ENCODE results near the gene PIGU. TPM values are rescaled to one million over a fixed set of nuclear protein-coding genes. Genes with fewer than 3 reads are reported as not detected.

Gene PIGU
- total and polyA plus RNA-seq, 2 donors (not counting 1 experiment from before 2014, with no cell fraction given), result 12.0 to 19.3 TPM

- no peak overlapping the region for H3K9ac ChIP-seq (ENCODE audit: low read length)
- no peak overlapping the region for H3K4me2 ChIP-seq (replicated peaks; ENCODE audit: low read depth, low read length, poor library complexity, severe bottlenecking)
- no peaks in the 10 kb centered on the region for H3K27me3 ChIP-seq (replicated peaks in 1 of 4; ENCODE audit: control extremely low read depth in 1 of 4, control insufficient read depth in 3 of 4, insufficient read depth in 4 of 4, low read length in 3 of 4)
- Mint-ChIP-seq H3K9me3 (ENCODE audit: insufficient read depth) (no peaks in the 10 kb centered on the region), H3K4me3 (no peak overlapping the region), H3K4me1 (peaks cover 2% of the 10 kb centered on the region), H3K27me3 (no peaks in the 10 kb centered on the region), H3K27ac (no peak overlapping the region)
- peaks cover 4 to 82% of the 10 kb centered on the region in 2 experiments for H3K36me3 ChIP-seq (replicated peaks in 1 of 2; ENCODE audit: control extremely low read depth in 1 of 2, control insufficient read depth in 1 of 2, extremely low read depth in 1 of 2, insufficient read depth in 2 of 2, low read length in 1 of 2)
- POLR2A ChIA-PET, result no interaction called here
- TF ChIP-seq EZH2 (IDR thresholded peaks at IDR 0.05; ENCODE audit: borderline replicate concordance, insufficient read depth, low read depth, low read length, poor library complexity, severe bottlenecking) (no peak), CTCF (IDR thresholded peaks at IDR 0.05) (no peak)
- ATAC-seq (ENCODE audit: low read depth) (no peak), DNase-seq (no peak)
- WGBS (ENCODE audit: insufficient coverage), result 97% methylated on average over 8 of the region's 8 CpGs
- peaks cover 47% of the 10 kb centered on the region for H4K20me1 ChIP-seq (ENCODE audit: control insufficient read depth, insufficient read depth, low read length, poor library complexity, severe bottlenecking)
- H2AFZ ChIP-seq (ENCODE audit: insufficient read depth, low read depth, low read length, poor library complexity, severe bottlenecking), result no peak overlapping the region
- no peaks in the 10 kb centered on the region for H3K4me1 ChIP-seq (ENCODE audit: control insufficient read depth in 2 of 2, insufficient read depth in 2 of 2, low read length in 2 of 2)
- H3K9me3 ChIP-seq (ENCODE audit: control extremely low read depth in 1 of 3, control insufficient read depth in 2 of 3, insufficient read depth in 1 of 3, low read length in 2 of 3), result no peaks in the 10 kb centered on the region
- H3K79me2 ChIP-seq (ENCODE audit: control insufficient read depth, insufficient read depth, low read length), result peaks cover 23% of the 10 kb centered on the region
- intact Hi-C loops (cut with micrococcal nuclease), result no loop called here
- no peak overlapping the region for H3K4me3 ChIP-seq (ENCODE audit: control extremely low read depth in 1 of 5, extremely low read depth in 1 of 5, insufficient read depth in 1 of 5, low read depth in 2 of 5, low read length in 4 of 5)
- H3K27ac ChIP-seq (ENCODE audit: low read length in 2 of 2), result no peak overlapping the region
- CTCF ChIA-PET, result interaction anchor here (0.5 to 1.3 kb wide), 3 partner anchors 220 to 1019 kb away, joined by 3 to 4 read pairs (median 4); no protein-coding TSS in a partner anchor
These were observed 144.6 kb downstream of the PIGU start for GRCh38 chr20:34532320-34532719.

GRCh38 chr20:34531608-34532265 lies 145.2 kb downstream of the PIGU start:
- POLR2A ChIA-PET, result no interaction called here
- no peak overlapping the region for H3K27ac Mint-ChIP-seq
- H3K4me3 ChIP-seq (ENCODE audit: control extremely low read depth in 1 of 5, extremely low read depth in 1 of 5, insufficient read depth in 1 of 5, low read depth in 2 of 5, low read length in 4 of 5), result no peak overlapping the region
- no peak for ATAC-seq (ENCODE audit: low read depth)
- H3K9me3 Mint-ChIP-seq (ENCODE audit: insufficient read depth), result no peaks in the 10 kb centered on the region
- no peak overlapping the region for H2AFZ ChIP-seq (ENCODE audit: insufficient read depth, low read depth, low read length, poor library complexity, severe bottlenecking)
- CTCF ChIA-PET, result interaction anchor here (0.5 to 1.4 kb wide), 4 partner anchors 219 to 1020 kb away, joined by 3 to 4 read pairs (median 4); no protein-coding TSS in a partner anchor
- H3K27ac ChIP-seq (ENCODE audit: low read length in 2 of 2), result no peak overlapping the region
- WGBS (ENCODE audit: insufficient coverage), result 94% methylated on average over 6 of the region's 8 CpGs
- H3K79me2 ChIP-seq (ENCODE audit: control insufficient read depth, insufficient read depth, low read length), result peaks cover 29% of the 10 kb centered on the region
- H3K27me3 Mint-ChIP-seq, result no peaks in the 10 kb centered on the region
- no peak overlapping the region for H3K4me2 ChIP-seq (replicated peaks; ENCODE audit: low read depth, low read length, poor library complexity, severe bottlenecking)
- H3K4me1 Mint-ChIP-seq, result peaks cover 2% of the 10 kb centered on the region
- peaks cover 6 to 85% of the 10 kb centered on the region in 2 experiments for H3K36me3 ChIP-seq (replicated peaks in 1 of 2; ENCODE audit: control extremely low read depth in 1 of 2, control insufficient read depth in 1 of 2, extremely low read depth in 1 of 2, insufficient read depth in 2 of 2, low read length in 1 of 2)
- peaks cover 47% of the 10 kb centered on the region for H4K20me1 ChIP-seq (ENCODE audit: control insufficient read depth, insufficient read depth, low read length, poor library complexity, severe bottlenecking)
- DNase-seq, result no peak
- no peaks in the 10 kb centered on the region for H3K4me1 ChIP-seq (ENCODE audit: control insufficient read depth in 2 of 2, insufficient read depth in 2 of 2, low read length in 2 of 2)
- H3K4me3 Mint-ChIP-seq, result no peak overlapping the region
- no peaks in the 10 kb centered on the region for H3K9me3 ChIP-seq (ENCODE audit: control extremely low read depth in 1 of 3, control insufficient read depth in 2 of 3, insufficient read depth in 1 of 3, low read length in 2 of 3)
- H3K9ac ChIP-seq (ENCODE audit: low read length), result no peak overlapping the region
- intact Hi-C loops (cut with micrococcal nuclease), result no loop called here
- TF ChIP-seq CTCF (IDR thresholded peaks at IDR 0.05) (no peak), EZH2 (IDR thresholded peaks at IDR 0.05; ENCODE audit: borderline replicate concordance, insufficient read depth, low read depth, low read length, poor library complexity, severe bottlenecking) (no peak)
- H3K27me3 ChIP-seq (replicated peaks in 1 of 4; ENCODE audit: control extremely low read depth in 1 of 4, control insufficient read depth in 3 of 4, insufficient read depth in 4 of 4, low read length in 3 of 4), result no peaks in the 10 kb centered on the region
